Kidney glomerular epithelial cell (primary cell): ENCODE measurements around the gene ADNP.
A peak's percentile ranks its signal among the peaks of the same experiment; 100 is the strongest.

Experiments
- DNase-seq: peaks from one replicate; lab custom pipeline; 2025; lab: John Stamatoyannopoulos, UW

Gene ADNP

GRCh38 chr20:50848846-50849673 is 82.2 kb downstream of the ADNP start:
- no peak for DNase-seq

GRCh38 chr20:50848341-50848808 is 82.9 kb downstream of the ADNP start:
- DNase-seq: no peak

DNA sequence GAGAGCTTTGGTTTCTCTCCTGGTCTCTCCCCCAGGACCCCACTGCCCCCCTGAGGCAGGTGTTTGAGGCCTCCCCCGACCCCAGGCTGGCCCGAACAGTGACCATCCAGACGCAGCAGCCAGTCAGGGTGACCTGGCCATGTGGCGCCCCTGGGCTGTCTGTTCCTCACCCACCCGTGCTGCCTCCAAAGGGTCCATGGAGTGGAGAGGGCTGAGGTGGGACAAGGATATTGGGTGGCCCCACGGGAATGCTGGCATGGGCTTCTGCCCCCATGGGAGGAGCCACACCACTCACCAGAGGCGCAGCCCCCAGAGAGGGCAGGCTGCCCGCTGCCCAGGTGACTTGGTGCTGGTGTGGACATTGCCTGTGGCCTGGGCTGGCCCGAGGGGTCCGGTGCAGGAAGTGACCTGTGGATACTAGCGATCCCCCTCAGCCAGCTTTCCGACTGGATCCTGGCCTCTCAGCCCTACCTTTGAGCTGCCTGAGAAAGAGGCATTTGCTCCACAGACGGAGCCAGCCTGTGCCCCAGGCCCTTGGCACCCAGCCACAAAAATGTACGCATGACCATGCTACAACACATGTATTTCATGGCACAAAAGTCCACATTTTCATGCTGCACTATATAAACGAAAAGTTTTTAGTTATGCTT is 85.5 kb downstream of the ADNP start:
- no peak for DNase-seq

DNA sequence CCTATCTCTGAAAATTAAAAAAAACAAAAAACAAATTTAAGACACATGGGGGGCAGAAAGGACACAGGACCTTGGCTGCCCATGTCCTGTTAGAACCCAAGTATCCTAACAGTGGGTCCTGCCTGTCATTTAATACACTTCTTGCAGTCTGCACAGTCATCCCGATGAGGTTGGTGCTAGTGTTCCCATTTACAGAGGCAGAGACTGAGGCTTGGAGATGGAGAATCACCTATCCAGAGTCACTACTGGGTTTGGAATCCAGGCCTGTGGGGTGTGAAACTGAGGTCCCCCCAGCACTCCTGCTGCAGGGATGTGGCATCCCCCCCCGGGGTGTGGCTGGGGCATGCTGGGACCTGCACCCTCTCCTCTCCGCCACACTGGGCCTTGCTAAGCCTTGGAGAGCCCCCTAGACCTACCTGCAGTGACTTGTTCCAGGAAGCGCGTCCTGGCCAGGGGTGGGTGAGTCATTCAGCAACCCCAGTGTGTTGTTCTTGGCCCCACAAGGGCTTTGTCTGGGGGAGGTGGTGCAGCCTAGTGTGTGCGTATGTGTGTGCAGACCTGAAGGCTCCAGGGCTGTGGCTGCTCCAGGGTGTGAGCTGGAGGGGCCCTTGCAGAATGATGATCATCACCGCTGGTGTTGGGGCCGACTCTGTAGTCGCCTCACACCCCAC is 86.7 kb downstream of the ADNP start:
- DNase-seq: peak; percentile 85

DNA sequence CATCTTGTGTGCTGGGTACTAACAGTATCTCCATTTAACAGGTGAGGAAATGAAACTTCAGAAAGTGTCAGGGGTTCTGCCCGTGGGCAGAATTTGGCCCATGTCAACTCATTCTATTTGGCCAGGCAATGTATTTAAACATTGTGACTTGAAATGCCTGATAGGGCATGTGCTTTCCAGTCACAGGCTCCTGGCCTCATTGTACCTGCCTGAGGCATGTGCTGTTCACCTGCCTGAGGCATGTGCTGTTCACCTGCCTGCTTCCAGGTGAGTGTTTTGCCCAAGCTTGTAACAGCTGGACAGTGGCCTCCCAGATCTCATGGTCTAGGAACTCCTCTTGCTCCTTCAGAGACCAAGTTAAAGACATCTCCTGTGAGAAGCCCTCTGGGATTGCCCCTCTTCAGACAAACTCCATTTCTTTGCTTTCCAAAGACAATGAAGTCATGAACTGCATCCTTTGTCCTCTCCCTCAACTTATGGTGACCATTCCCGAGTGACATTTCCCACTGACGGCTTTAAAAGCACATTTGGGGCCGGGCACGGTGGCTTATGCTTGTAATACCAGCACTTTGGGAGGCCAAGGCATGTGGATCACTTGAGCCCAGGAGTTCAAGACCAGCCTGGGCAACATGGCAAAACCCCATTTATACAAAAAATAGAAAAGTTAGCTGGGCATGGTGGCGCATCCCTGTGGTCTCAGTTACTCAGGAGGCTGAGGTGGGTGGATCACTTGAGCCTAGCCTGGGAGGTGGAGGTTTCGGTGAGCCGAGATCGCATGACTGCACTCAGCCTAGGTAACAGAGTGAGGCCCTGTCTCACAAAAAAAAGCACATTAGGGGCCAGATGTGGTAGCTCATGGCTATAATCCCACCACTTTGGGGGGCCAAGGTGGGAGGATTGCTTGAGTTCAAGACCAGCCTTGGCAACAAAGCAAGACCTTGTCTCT is 87.6 kb downstream of the ADNP start:
- DNase-seq: no peak

- no peak for DNase-seq
Measured at GRCh38 chr20:50842821-50843220, 88.4 kb downstream of the ADNP start.
